ENCODE data around the gene VGLL1. TPM values are rescaled to one million over a fixed set of nuclear protein-coding genes. Genes with fewer than 3 reads are reported as not detected.

Gene VGLL1
- total RNA-seq, 2 donors from 2014 or later = not detected

GRCh38 chrX:136549226-136549625 is 17.2 kb downstream of the VGLL1 start:
- H3K4me1 ChIP-seq (ENCODE audit: control insufficient read depth in 1 of 2, low read depth in 2 of 2) = no peaks in the 10 kb centered on the region
- DNase-seq (ENCODE audit: low spot score) (no peak), ATAC-seq (ENCODE audit: insufficient number of reproducible peaks, low FRiP score, low read depth) (no peak)
- no peaks in the 10 kb centered on the region for H3K36me3 ChIP-seq
- H3K27me3 ChIP-seq (replicated peaks; ENCODE audit: insufficient read depth) = no peaks in the 10 kb centered on the region
- no peak overlapping the region for H3K27ac ChIP-seq
- H3K9me3 ChIP-seq = no peaks in the 10 kb centered on the region
- H3K4me3 ChIP-seq = no peak overlapping the region
- TF ChIP-seq CTCF (IDR thresholded peaks at IDR 0.05) = no peak

GRCh38 chrX:136551410-136551809 is 19.4 kb downstream of the VGLL1 start:
- DNase-seq (ENCODE audit: low spot score) = no peak
- Histone ChIP-seq H3K27me3 (replicated peaks; ENCODE audit: insufficient read depth) (no peaks in the 10 kb centered on the region), H3K4me3 (no peak overlapping the region), H3K27ac (no peak overlapping the region), H3K36me3 (no peaks in the 10 kb centered on the region), H3K9me3 (no peaks in the 10 kb centered on the region), H3K4me1 (ENCODE audit: control insufficient read depth in 1 of 2, low read depth in 2 of 2) (no peaks in the 10 kb centered on the region)
- TF ChIP-seq CTCF (IDR thresholded peaks at IDR 0.05) = no peak
- ATAC-seq (ENCODE audit: insufficient number of reproducible peaks, low FRiP score, low read depth) = no peak

GRCh38 chrX:136555694-136556093 is 23.7 kb downstream of the VGLL1 start:
- Histone ChIP-seq H3K9me3 (no peaks in the 10 kb centered on the region), H3K27me3 (replicated peaks; ENCODE audit: insufficient read depth) (no peaks in the 10 kb centered on the region), H3K27ac (no peak overlapping the region), H3K4me1 (ENCODE audit: control insufficient read depth in 1 of 2, low read depth in 2 of 2) (no peaks in the 10 kb centered on the region), H3K36me3 (no peaks in the 10 kb centered on the region), H3K4me3 (no peak overlapping the region)
- TF ChIP-seq CTCF (IDR thresholded peaks at IDR 0.05) = no peak
- ATAC-seq (ENCODE audit: insufficient number of reproducible peaks, low FRiP score, low read depth) = no peak
- no peak for DNase-seq (ENCODE audit: low spot score)

- DNase-seq (ENCODE audit: low spot score) (no peak), ATAC-seq (ENCODE audit: insufficient number of reproducible peaks, low FRiP score, low read depth) (no peak)
- no peak overlapping the region for H3K27ac ChIP-seq
- TF ChIP-seq CTCF (IDR thresholded peaks at IDR 0.05) = no peak
- H3K36me3 ChIP-seq = no peaks in the 10 kb centered on the region
- no peaks in the 10 kb centered on the region for H3K4me1 ChIP-seq (ENCODE audit: control insufficient read depth in 1 of 2, low read depth in 2 of 2)
- no peaks in the 10 kb centered on the region for H3K27me3 ChIP-seq (replicated peaks; ENCODE audit: insufficient read depth)
- H3K4me3 ChIP-seq = no peak overlapping the region
- H3K9me3 ChIP-seq = no peaks in the 10 kb centered on the region
Measured at GRCh38 chrX:136572030-136572429, 40.0 kb downstream of the VGLL1 start.

GRCh38 chrX:136574548-136574947 is 42.5 kb downstream of the VGLL1 start:
- no peaks in the 10 kb centered on the region for H3K9me3 ChIP-seq
- no peak for ATAC-seq (ENCODE audit: insufficient number of reproducible peaks, low FRiP score, low read depth)
- no peak for DNase-seq (ENCODE audit: low spot score)
- H3K36me3 ChIP-seq = no peaks in the 10 kb centered on the region
- no peak for TF ChIP-seq CTCF (IDR thresholded peaks at IDR 0.05)
- no peaks in the 10 kb centered on the region for H3K27me3 ChIP-seq (replicated peaks; ENCODE audit: insufficient read depth)
- H3K4me1 ChIP-seq (ENCODE audit: control insufficient read depth in 1 of 2, low read depth in 2 of 2) = no peaks in the 10 kb centered on the region
- H3K27ac ChIP-seq = no peak overlapping the region
- H3K4me3 ChIP-seq = no peak overlapping the region

All from thoracic aorta (tissue), 2 donors.